Activated B cell treated with CpG ODN at 0.5 μM for 24 hours (primary cell): ENCODE measurements around the gene KCTD6. TPM values are rescaled to one million over a fixed set of nuclear protein-coding genes. Genes with fewer than 3 reads are reported as not detected.

Experiments
- ATAC-seq: fragments of 200-7000 bp; cut with Tn5 transposase; one replicate; pipeline ENCODE4 v1.10.0; 2021; ENCODE audit warnings: low read depth, mild to moderate bottlenecking, moderate library complexity
- CTCF ChIA-PET: fragments of 350-600 bp; sonication (Branson Sonifier 250); formaldehyde crosslinking; loops from one replicate; lab custom pipeline; 2021; ENCODE audit warnings: antibody characterized with exemption; lab: Charles Lee
- POLR2A ChIA-PET: fragments of 350-600 bp; sonication (Branson Sonifier 250); formaldehyde crosslinking; loops from one replicate; lab custom pipeline; 2021; ENCODE audit warnings: antibody characterized with exemption; lab: Charles Lee
- DNase-seq: peaks from one replicate; pipeline ENCODE4 v3.0.0; 2022
- H3K27ac Mint-ChIP-seq: one replicate; pipeline ENCODE4 v1.8.0; 2020; ENCODE audit warnings: mixed read lengths
- H3K27me3 Mint-ChIP-seq: one replicate; pipeline ENCODE4 v1.8.0; 2021; ENCODE audit warnings: mixed read lengths
- H3K36me3 Mint-ChIP-seq: one replicate; pipeline ENCODE4 v1.8.0; 2021; ENCODE audit warnings: low read depth, mixed read lengths
- H3K4me1 Mint-ChIP-seq: one replicate; pipeline ENCODE4 v1.8.0; 2021; ENCODE audit warnings: mixed read lengths
- H3K4me3 Mint-ChIP-seq: one replicate; pipeline ENCODE4 v1.8.0; 2020; ENCODE audit warnings: mild to moderate bottlenecking, mixed read lengths
- H3K9me3 Mint-ChIP-seq: one replicate; pipeline ENCODE4 v1.8.0; 2020; ENCODE audit warnings: mixed read lengths
- CTCF ChIP-seq: fragments of 200-600 bp; IDR thresholded peaks from one replicate; pipeline ENCODE4 v1.8.0; 2022; ENCODE audit warnings: antibody characterized with exemption, mild to moderate bottlenecking
- intact Hi-C: fragments of 100-400 bp; cut with micrococcal nuclease; formaldehyde crosslinking; loops from one replicate; pipeline ENCODE4 v1.15.1; 2024
- total RNA-seq: library from RNA; stranded (reverse); gene quantifications from 2 replicates; pipeline ENCODE4 v1.2.3, GENCODE V29; 2022

The KCTD6 gene
- total RNA-seq, 1 donor from 2014 or later = 10.0 TPM

- ChIA-PET CTCF (no interaction called here), POLR2A (no interaction called here)
- Mint-ChIP-seq H3K27me3 (peaks cover 6% of the 10 kb centered on the region), H3K9me3 (peaks cover 7% of the 10 kb centered on the region), H3K27ac (no peak overlapping the region), H3K4me1 (no peaks in the 10 kb centered on the region), H3K4me3 (no peak overlapping the region), H3K36me3 (no peaks in the 10 kb centered on the region)
- ATAC-seq (no peak), DNase-seq (no peak)
- no peak for TF ChIP-seq CTCF
- intact Hi-C loops = no loop called here
These were observed 59.8 kb downstream of the KCTD6 start for GRCh38 chr3:58551636-58552180.

Other genes starting within 250 kb of the KCTD6 start
- 17.5 and 17.7 TPM in 2 replicates for gene RPP14, start 185.9 kb upstream of the KCTD6 start, total RNA-seq
- 11.4 TPM in 2 replicates for gene HTD2, start 185.6 kb upstream of the KCTD6 start, total RNA-seq
- 70.3 and 81.3 TPM in 2 replicates for gene PXK, start 159.2 kb upstream of the KCTD6 start, total RNA-seq
- gene PDHB, start 58.3 kb upstream of the KCTD6 start, total RNA-seq = 63.0 and 67.3 TPM in 2 replicates
- gene ACOX2, start 45.1 kb downstream of the KCTD6 start, total RNA-seq = not detected in 2 replicates
- not detected in 2 replicates for gene FAM107A, start 85.3 kb downstream of the KCTD6 start, total RNA-seq
- not detected in 2 replicates for gene FAM3D, start 174.7 kb downstream of the KCTD6 start, total RNA-seq